CD4-positive, CD25-positive, alpha-beta regulatory T cell (primary cell): Measurements from ENCODE around the gene NAA80. TPM values are rescaled to one million over a fixed set of nuclear protein-coding genes. Genes with fewer than 3 reads are reported as not detected.

Experiments
- ATAC-seq, 2 donors: fragments of 150-1000 bp; cut with Tn5 transposase; one replicate each; pipeline ENCODE4 v1.10.0; 2021; ENCODE audit warnings: low read depth in 2 of 2, moderate number of reproducible peaks in 2 of 2, moderate library complexity in 1 of 2
- DNase-seq, 3 donors: peaks; one replicate each; pipeline versions ENCODE4 v3.0.0 to v3.0.0-alpha.2; 2012 to 2022; ENCODE audit warnings: mixed read lengths in 1 of 3
- H3K27ac ChIP-seq: one replicate; pipeline ENCODE4 v1.7.0; 2013; ENCODE audit warnings: mild to moderate bottlenecking, low read length; ENCODE audit not compliant: insufficient read depth, poor library complexity, severe bottlenecking
- H3K27me3 ChIP-seq: one replicate; pipeline ENCODE4 v1.7.0; 2013; ENCODE audit warnings: low read length; ENCODE audit not compliant: control insufficient read depth, insufficient read depth
- H3K36me3 ChIP-seq: one replicate; pipeline ENCODE4 v1.7.0; 2013; ENCODE audit warnings: mild to moderate bottlenecking, low read length, moderate library complexity; ENCODE audit not compliant: control insufficient read depth, insufficient read depth
- H3K4me1 ChIP-seq: 2 replicates; pipeline ENCODE4 v1.7.0; 2013; ENCODE audit warnings: mild to moderate bottlenecking, low read length; ENCODE audit not compliant: insufficient read depth, control insufficient read depth, poor library complexity, severe bottlenecking
- H3K4me3 ChIP-seq: one replicate; pipeline ENCODE4 v1.7.0; 2013; ENCODE audit warnings: low read depth, mild to moderate bottlenecking, low read length, moderate library complexity
- H3K9me3 ChIP-seq, 2 experiments: 1 replicate in 1 of 2; 2 replicates in 1 of 2; pipeline ENCODE4 v1.7.0; 2013; ENCODE audit warnings: low read length in 2 of 2, mild to moderate bottlenecking in 1 of 2, moderate library complexity in 1 of 2; ENCODE audit not compliant: control insufficient read depth in 2 of 2
- H3K27ac Mint-ChIP-seq, 3 donors: one replicate each; pipeline ENCODE4 v1.8.0; 2020 to 2022; ENCODE audit warnings: mild to moderate bottlenecking in 3 of 3, mixed read lengths in 3 of 3, moderate library complexity in 2 of 3
- H3K27me3 Mint-ChIP-seq: one replicate; pipeline ENCODE4 v1.8.0; 2022; ENCODE audit warnings: mild to moderate bottlenecking, mixed read lengths
- H3K36me3 Mint-ChIP-seq: one replicate; pipeline ENCODE4 v1.8.0; 2020; ENCODE audit warnings: mixed read lengths
- H3K4me1 Mint-ChIP-seq, 4 donors: one replicate each; pipeline ENCODE4 v1.8.0; 2020 to 2022; ENCODE audit warnings: mixed read lengths in 4 of 4, mild to moderate bottlenecking in 1 of 4
- H3K4me3 Mint-ChIP-seq, 4 donors: one replicate each; pipeline ENCODE4 v1.8.0; 2020 to 2022; ENCODE audit warnings: mild to moderate bottlenecking in 4 of 4, mixed read lengths in 4 of 4, moderate library complexity in 3 of 4
- H3K9me3 Mint-ChIP-seq, 7 donors: one replicate each; pipeline ENCODE4 v1.8.0; 2020 to 2022; ENCODE audit warnings: mixed read lengths in 7 of 7, mild to moderate bottlenecking in 3 of 7, moderate library complexity in 2 of 7
- polyA plus RNA-seq, 4 donors: library from polyadenylated mRNA; unstranded; fragments of 300-500 nt; fragmentation: Illumina TruSeq; gene quantifications; one replicate each; pipeline ENCODE4 v1.2.3, GENCODE V29; 2021
- total RNA-seq: library from RNA; stranded (reverse); gene quantifications from one replicate; pipeline ENCODE4 v1.2.3, GENCODE V29; 2022

Gene NAA80
- total and polyA plus RNA-seq, 5 donors from 2014 or later, result 13.6 to 31.9 (median 15.1) TPM

- H3K27me3 ChIP-seq, result no peaks in the 10 kb centered on the region
- Mint-ChIP-seq H3K4me3 (peak overlapping the region in 1 of 4 donors; percentile 43), H3K27ac (no peak overlapping the region), H3K36me3 (peaks cover 16% of the 10 kb centered on the region), H3K27me3 (no peaks in the 10 kb centered on the region), H3K9me3 (no peaks in the 10 kb centered on the region), H3K4me1 (peaks cover 0 to 38% (median 12%) of the 10 kb centered on the region in 4 donors)
- H3K27ac ChIP-seq, result no peak overlapping the region
- ATAC-seq, result no peak
- peaks cover 67% of the 10 kb centered on the region for H3K36me3 ChIP-seq
- no peaks in the 10 kb centered on the region for H3K9me3 ChIP-seq
- no peak for DNase-seq
- H3K4me3 ChIP-seq, result no peak overlapping the region
- peaks cover 28% of the 10 kb centered on the region for H3K4me1 ChIP-seq
Observed at GRCh38 chr3:50254577-50255250, 44.5 kb downstream of the NAA80 start.

GRCh38 chr3:50251220-50251619 is 48.0 kb downstream of the NAA80 start:
- H3K36me3 Mint-ChIP-seq, result peaks cover 11% of the 10 kb centered on the region
- H3K36me3 ChIP-seq, result peaks cover 53% of the 10 kb centered on the region
- no peaks in the 10 kb centered on the region for H3K27me3 ChIP-seq
- H3K9me3 Mint-ChIP-seq, result no peaks in the 10 kb centered on the region
- no peak for ATAC-seq
- H3K27ac ChIP-seq, result no peak overlapping the region
- H3K4me3 Mint-ChIP-seq, result peak overlapping the region in 2 of 4 donors; percentile 60 to 90
- no peaks in the 10 kb centered on the region for H3K9me3 ChIP-seq
- no peak overlapping the region for H3K4me3 ChIP-seq
- DNase-seq, result no peak
- H3K4me1 Mint-ChIP-seq, result peaks cover 6 to 55% (median 22%) of the 10 kb centered on the region in 4 donors
- H3K27me3 Mint-ChIP-seq, result peaks cover 6% of the 10 kb centered on the region
- peaks cover 59% of the 10 kb centered on the region for H3K4me1 ChIP-seq
- peak overlapping the region in 2 of 3 donors; percentile 51 to 76 for H3K27ac Mint-ChIP-seq

DNA sequence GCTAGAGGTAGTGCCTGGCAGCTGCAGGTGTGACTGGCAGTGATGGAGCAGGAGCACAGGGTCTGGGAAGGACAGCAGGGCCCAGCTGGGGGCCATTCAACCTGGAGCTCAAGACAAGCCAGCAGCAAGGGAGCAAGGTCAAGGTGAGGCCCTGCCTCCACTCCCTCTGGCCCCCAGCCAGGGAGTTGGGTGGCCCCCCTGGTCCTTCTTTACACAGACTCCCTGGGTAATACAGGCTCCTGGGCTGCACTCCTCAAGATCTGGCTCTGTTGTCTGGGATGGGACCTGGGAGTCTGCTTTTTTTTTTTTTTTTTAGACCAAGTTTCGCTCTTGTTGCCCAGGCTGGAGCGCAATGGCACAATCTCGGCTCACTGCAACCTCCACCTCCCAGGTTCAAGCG is 48.7 kb downstream of the NAA80 start:
- Histone ChIP-seq H3K4me1 (peaks cover 66% of the 10 kb centered on the region), H3K27ac (no peak overlapping the region), H3K36me3 (peaks cover 48% of the 10 kb centered on the region), H3K9me3 (no peaks in the 10 kb centered on the region), H3K4me3 (no peak overlapping the region), H3K27me3 (no peaks in the 10 kb centered on the region)
- no peaks in the 10 kb centered on the region for H3K9me3 Mint-ChIP-seq
- H3K4me3 Mint-ChIP-seq, result peak overlapping the region in 2 of 4 donors; percentile 44 to 60
- peaks cover 6 to 62% (median 26%) of the 10 kb centered on the region in 4 donors for H3K4me1 Mint-ChIP-seq
- peaks cover 6% of the 10 kb centered on the region for H3K27me3 Mint-ChIP-seq
- peaks cover 11% of the 10 kb centered on the region for H3K36me3 Mint-ChIP-seq
- peak overlapping the region in 2 of 3 donors; percentile 59 to 62 for H3K27ac Mint-ChIP-seq
- ATAC-seq (no peak), DNase-seq (no peak)

- DNase-seq (no peak), ATAC-seq (no peak)
- H3K27me3 ChIP-seq, result no peaks in the 10 kb centered on the region
- peaks cover 76% of the 10 kb centered on the region for H3K4me1 ChIP-seq
- H3K9me3 Mint-ChIP-seq, result no peaks in the 10 kb centered on the region
- no peak overlapping the region for H3K4me3 ChIP-seq
- H3K27ac ChIP-seq, result no peak overlapping the region
- peaks cover 39% of the 10 kb centered on the region for H3K36me3 ChIP-seq
- H3K4me3 Mint-ChIP-seq, result peak overlapping the region in 1 of 4 donors; percentile 41
- no peak overlapping the region for H3K27ac Mint-ChIP-seq
- peaks cover 6 to 72% (median 32%) of the 10 kb centered on the region in 4 donors for H3K4me1 Mint-ChIP-seq
- H3K36me3 Mint-ChIP-seq, result peaks cover 11% of the 10 kb centered on the region
- H3K27me3 Mint-ChIP-seq, result peaks cover 6% of the 10 kb centered on the region
- no peaks in the 10 kb centered on the region for H3K9me3 ChIP-seq
Observed at GRCh38 chr3:50249457-50249856, 49.7 kb downstream of the NAA80 start.

DNA sequence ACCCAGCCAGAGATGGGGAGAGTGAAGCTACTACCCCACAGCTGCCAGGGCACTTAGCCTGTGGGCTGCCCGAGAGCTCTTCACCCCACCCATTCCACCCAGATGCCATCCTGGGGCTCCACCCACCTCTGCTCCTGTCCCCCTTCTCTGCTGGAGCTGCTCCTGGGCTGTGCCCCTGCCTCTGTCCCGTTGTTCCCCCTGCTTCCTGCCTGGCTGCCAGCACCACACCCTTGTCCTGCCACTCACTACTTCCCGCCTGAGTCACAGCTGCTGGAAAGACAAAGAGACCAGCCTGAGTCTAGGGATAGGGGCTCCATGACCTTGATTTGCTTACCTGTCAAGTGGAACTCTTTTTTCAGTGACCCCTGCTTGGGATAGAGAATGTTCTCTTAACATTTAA is 50.8 kb downstream of the NAA80 start:
- ATAC-seq, result no peak
- DNase-seq, result no peak
- H3K4me1 Mint-ChIP-seq, result peaks cover 6 to 75% (median 37%) of the 10 kb centered on the region in 4 donors
- Histone ChIP-seq H3K36me3 (peaks cover 33% of the 10 kb centered on the region), H3K27ac (peak overlapping the region; percentile 50), H3K4me1 (peaks cover 84% of the 10 kb centered on the region), H3K9me3 (no peaks in the 10 kb centered on the region), H3K4me3 (no peak overlapping the region), H3K27me3 (no peaks in the 10 kb centered on the region)
- H3K9me3 Mint-ChIP-seq, result peaks cover 0 to 2% (median 0%) of the 10 kb centered on the region in 7 donors
- no peak overlapping the region for H3K4me3 Mint-ChIP-seq
- H3K27me3 Mint-ChIP-seq, result peaks cover 6% of the 10 kb centered on the region
- peaks cover 11% of the 10 kb centered on the region for H3K36me3 Mint-ChIP-seq
- peak overlapping the region in 1 of 3 donors; percentile 59 for H3K27ac Mint-ChIP-seq

DNA sequence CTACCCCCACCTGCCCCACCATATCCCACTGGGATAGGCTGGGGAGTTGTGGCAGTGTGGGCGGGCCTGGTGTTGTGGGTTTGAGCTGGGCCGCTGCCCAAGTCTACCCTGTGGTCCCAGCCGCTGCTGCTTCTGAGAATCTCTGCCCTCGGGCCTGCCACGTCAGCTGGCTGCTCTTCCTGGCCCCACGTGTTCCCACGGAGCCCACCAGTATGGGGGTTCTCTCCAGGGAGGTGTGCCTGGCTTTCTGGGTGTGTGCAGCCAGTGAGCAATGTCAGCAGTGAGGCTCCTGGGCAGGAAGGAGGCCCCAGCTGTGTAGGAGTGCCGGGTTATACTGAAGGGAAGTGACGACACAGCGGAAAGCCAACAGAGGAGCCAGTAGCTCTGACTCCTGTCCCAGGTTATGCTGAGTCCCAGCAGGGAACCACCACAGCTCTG is 52.7 kb downstream of the NAA80 start:
- peak; percentile 86 to 90 for ATAC-seq
- H3K4me3 ChIP-seq, result peak overlapping the region; percentile 47
- H3K27ac ChIP-seq, result peak overlapping the region; percentile 90
- H3K36me3 ChIP-seq, result peaks cover 19% of the 10 kb centered on the region
- H3K4me1 ChIP-seq, result peaks cover 99% of the 10 kb centered on the region
- DNase-seq, result peak; percentile 71 to 92 (median 84)
- H3K9me3 ChIP-seq, result no peaks in the 10 kb centered on the region
- Mint-ChIP-seq H3K4me1 (peaks cover 6 to 90% (median 45%) of the 10 kb centered on the region in 4 donors), H3K27ac (peak overlapping the region; percentile 87 to 94 (median 91)), H3K36me3 (peaks cover 11% of the 10 kb centered on the region), H3K4me3 (peak overlapping the region; percentile 79 to 86 (median 85)), H3K9me3 (peaks cover 0 to 2% (median 0%) of the 10 kb centered on the region in 7 donors), H3K27me3 (peaks cover 6% of the 10 kb centered on the region)
- H3K27me3 ChIP-seq, result no peaks in the 10 kb centered on the region
